A549 (cell line): ENCODE results near the gene CMTM5.

Experiments
- MYC ChIP-seq: IDR thresholded peaks from 2 replicates; pipeline ENCODE4 v1.6.1; 2012; ENCODE audit warnings: mild to moderate bottlenecking, inconsistent platforms, low read length, improper control_type of control experiment, borderline replicate concordance
- TF ChIP-seq, protein P1 (sequence below): fragments of >200 bp; sonication (Bioruptor Twin); formaldehyde crosslinking; IDR thresholded peaks from 3 replicates; pipeline ENCODE4 v1.5.1; 2016

DNA sequence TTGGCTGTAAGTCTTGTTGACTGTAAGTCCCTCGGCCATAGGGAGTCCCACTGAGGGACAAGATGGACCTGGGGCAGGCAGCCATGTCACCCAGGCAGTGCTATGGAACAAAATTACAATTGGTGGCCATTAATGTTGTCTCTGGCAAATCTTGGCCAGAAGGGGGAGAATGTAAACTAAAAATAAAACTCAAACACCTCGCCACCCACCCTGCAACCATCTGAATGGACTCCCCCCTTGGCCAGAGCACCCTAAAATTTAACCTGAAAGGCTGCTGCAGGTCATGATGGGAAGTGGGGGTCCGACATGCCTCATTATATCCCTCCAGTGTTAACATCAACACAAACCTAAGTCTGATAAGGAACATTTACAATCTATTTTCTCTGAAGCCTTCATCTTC lies 32.4 kb upstream of the CMTM5 start:
- TF ChIP-seq MYC, result no peak
- TF ChIP-seq, protein P1, sequence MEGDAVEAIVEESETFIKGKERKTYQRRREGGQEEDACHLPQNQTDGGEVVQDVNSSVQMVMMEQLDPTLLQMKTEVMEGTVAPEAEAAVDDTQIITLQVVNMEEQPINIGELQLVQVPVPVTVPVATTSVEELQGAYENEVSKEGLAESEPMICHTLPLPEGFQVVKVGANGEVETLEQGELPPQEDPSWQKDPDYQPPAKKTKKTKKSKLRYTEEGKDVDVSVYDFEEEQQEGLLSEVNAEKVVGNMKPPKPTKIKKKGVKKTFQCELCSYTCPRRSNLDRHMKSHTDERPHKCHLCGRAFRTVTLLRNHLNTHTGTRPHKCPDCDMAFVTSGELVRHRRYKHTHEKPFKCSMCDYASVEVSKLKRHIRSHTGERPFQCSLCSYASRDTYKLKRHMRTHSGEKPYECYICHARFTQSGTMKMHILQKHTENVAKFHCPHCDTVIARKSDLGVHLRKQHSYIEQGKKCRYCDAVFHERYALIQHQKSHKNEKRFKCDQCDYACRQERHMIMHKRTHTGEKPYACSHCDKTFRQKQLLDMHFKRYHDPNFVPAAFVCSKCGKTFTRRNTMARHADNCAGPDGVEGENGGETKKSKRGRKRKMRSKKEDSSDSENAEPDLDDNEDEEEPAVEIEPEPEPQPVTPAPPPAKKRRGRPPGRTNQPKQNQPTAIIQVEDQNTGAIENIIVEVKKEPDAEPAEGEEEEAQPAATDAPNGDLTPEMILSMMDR, result no peak
